IPS-11a (cell line): ENCODE data around the gene CYP3A7.
"Not testable (repeated sequence)": the region's sequence is repeated elsewhere in the genome, so short reads cannot be mapped to it uniquely, and the experiment has no call there.

Experiments used
- H3K4me3 ChIP-seq: one replicate; pipeline ENCODE4 v1.5.1; 2013; ENCODE audit warnings: low read depth, low read length, control low read depth

CYP3A7 gene

GRCh38 chr7:99734987-99735386 lies at the start of gene CYP3A7:
Gene CYP3A7 (minus strand): TSS chr7:99735196. CDS start chr7:99735093, 103 bp downstream.
- H3K4me3 ChIP-seq, result no peak within 1 kb of the TSS

GRCh38 chr7:99784007-99784406 lies 49.0 kb upstream of the CYP3A7 start, which contains the start of gene CYP3A4:
Gene CYP3A4 (minus strand): TSS chr7:99784184. CDS start chr7:99784081, 103 bp downstream.
- no peak within 1 kb of the TSS for H3K4me3 ChIP-seq

- H3K4me3 ChIP-seq, result no peak overlapping the region
Measured at GRCh38 chr7:99782012-99782953, 47.3 kb upstream of the CYP3A7 start.

GRCh38 chr7:99780588-99780987 lies 45.6 kb upstream of the CYP3A7 start:
- no peak overlapping the region for H3K4me3 ChIP-seq

- no peak overlapping the region for H3K4me3 ChIP-seq
Measured at GRCh38 chr7:99779949-99780348, 45.0 kb upstream of the CYP3A7 start.

GRCh38 chr7:99778880-99779279 lies 43.9 kb upstream of the CYP3A7 start:
- no peak overlapping the region for H3K4me3 ChIP-seq

GRCh38 chr7:99773395-99773794 lies 38.4 kb upstream of the CYP3A7 start:
- H3K4me3 ChIP-seq, result not testable (repeated sequence)

GRCh38 chr7:99772565-99772964 lies 37.6 kb upstream of the CYP3A7 start:
- H3K4me3 ChIP-seq, result no peak overlapping the region

GRCh38 chr7:99769494-99769893 lies 34.5 kb upstream of the CYP3A7 start:
- H3K4me3 ChIP-seq, result not testable (repeated sequence)

- H3K4me3 ChIP-seq, result no peak overlapping the region
Measured at GRCh38 chr7:99768471-99768870, 33.5 kb upstream of the CYP3A7 start.

GRCh38 chr7:99767662-99768061 lies 32.7 kb upstream of the CYP3A7 start:
- no peak overlapping the region for H3K4me3 ChIP-seq

GRCh38 chr7:99766484-99767099 lies 31.6 kb upstream of the CYP3A7 start:
- no peak overlapping the region for H3K4me3 ChIP-seq

GRCh38 chr7:99764478-99764877 lies 29.5 kb upstream of the CYP3A7 start:
- no peak overlapping the region for H3K4me3 ChIP-seq

GRCh38 chr7:99762680-99763327 lies 27.8 kb upstream of the CYP3A7 start:
- H3K4me3 ChIP-seq, result no peak overlapping the region

- H3K4me3 ChIP-seq, result no peak overlapping the region
Measured at GRCh38 chr7:99755085-99755484, 20.1 kb upstream of the CYP3A7 start.

- no peak overlapping the region for H3K4me3 ChIP-seq
Measured at GRCh38 chr7:99752356-99752755, 17.4 kb upstream of the CYP3A7 start.

GRCh38 chr7:99751322-99752052 lies 16.5 kb upstream of the CYP3A7 start:
- not testable (repeated sequence) for H3K4me3 ChIP-seq

- H3K4me3 ChIP-seq, result no peak overlapping the region
Measured at GRCh38 chr7:99748846-99749579, 14.0 kb upstream of the CYP3A7 start.

- H3K4me3 ChIP-seq, result not testable (repeated sequence)
Measured at GRCh38 chr7:99746915-99747314, 11.9 kb upstream of the CYP3A7 start.

- H3K4me3 ChIP-seq, result not testable (repeated sequence)
Measured at GRCh38 chr7:99745395-99745794, 10.4 kb upstream of the CYP3A7 start.
